ENCODE measurements around the gene TARBP2.

DNA sequence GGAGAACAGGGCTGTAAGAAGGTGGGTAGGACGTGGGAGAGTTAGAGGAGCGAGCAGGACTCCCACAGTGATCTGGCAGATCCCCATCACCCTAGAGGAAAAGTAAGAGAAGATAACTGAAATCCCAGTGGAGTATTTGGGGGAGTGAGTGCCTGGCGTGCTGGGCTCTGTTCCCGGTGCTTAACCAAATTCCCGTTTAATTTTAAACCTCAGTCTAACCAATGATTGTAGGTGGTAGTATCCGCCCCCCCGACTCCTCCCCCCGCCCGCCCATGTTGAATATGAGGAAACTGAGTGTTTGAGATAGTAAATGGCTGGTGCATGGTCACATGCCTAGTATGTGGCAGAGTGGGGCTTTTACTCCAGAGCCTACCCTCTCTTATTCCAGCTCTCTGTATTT is 1.2 kb downstream of the TARBP2 start:
- TF ChIP-seq, protein P1, sequence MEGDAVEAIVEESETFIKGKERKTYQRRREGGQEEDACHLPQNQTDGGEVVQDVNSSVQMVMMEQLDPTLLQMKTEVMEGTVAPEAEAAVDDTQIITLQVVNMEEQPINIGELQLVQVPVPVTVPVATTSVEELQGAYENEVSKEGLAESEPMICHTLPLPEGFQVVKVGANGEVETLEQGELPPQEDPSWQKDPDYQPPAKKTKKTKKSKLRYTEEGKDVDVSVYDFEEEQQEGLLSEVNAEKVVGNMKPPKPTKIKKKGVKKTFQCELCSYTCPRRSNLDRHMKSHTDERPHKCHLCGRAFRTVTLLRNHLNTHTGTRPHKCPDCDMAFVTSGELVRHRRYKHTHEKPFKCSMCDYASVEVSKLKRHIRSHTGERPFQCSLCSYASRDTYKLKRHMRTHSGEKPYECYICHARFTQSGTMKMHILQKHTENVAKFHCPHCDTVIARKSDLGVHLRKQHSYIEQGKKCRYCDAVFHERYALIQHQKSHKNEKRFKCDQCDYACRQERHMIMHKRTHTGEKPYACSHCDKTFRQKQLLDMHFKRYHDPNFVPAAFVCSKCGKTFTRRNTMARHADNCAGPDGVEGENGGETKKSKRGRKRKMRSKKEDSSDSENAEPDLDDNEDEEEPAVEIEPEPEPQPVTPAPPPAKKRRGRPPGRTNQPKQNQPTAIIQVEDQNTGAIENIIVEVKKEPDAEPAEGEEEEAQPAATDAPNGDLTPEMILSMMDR (IDR thresholded peaks at IDR 0.05; ENCODE audit: low read depth, low read length, poor library complexity, severe bottlenecking) = no peak
- no peak for TF ChIP-seq EZH2phosphoT487 (IDR thresholded peaks at IDR 0.05; ENCODE audit: borderline replicate concordance, low read length)

All from DOHH2 (cell line).